Measurements from ENCODE around the gene FXYD6.
"Not testable (repeated sequence)": the region's sequence is repeated elsewhere in the genome, so short reads cannot be mapped to it uniquely, and the experiment has no call there.

Gene FXYD6

GRCh38 chr11:117814766-117815261 is 61.6 kb downstream of the FXYD6 start:
- no peak for DNase-seq

GRCh38 chr11:117814204-117814765 is 62.2 kb downstream of the FXYD6 start:
- DNase-seq: no peak

GRCh38 chr11:117810056-117810451 is 66.4 kb downstream of the FXYD6 start:
- not testable (repeated sequence) for DNase-seq

- DNase-seq: no peak
Measured at GRCh38 chr11:117809236-117810055, 67.0 kb downstream of the FXYD6 start.

- no peak for DNase-seq
Measured at GRCh38 chr11:117808784-117809183, 67.7 kb downstream of the FXYD6 start.

- DNase-seq: no peak
Measured at GRCh38 chr11:117807482-117808327, 68.8 kb downstream of the FXYD6 start.

- DNase-seq: no peak
Measured at GRCh38 chr11:117806846-117807245, 69.6 kb downstream of the FXYD6 start.

- DNase-seq: no peak
Measured at GRCh38 chr11:117805045-117805444, 71.4 kb downstream of the FXYD6 start.

- DNase-seq: no peak
Measured at GRCh38 chr11:117803896-117804295, 72.6 kb downstream of the FXYD6 start.

- no peak for DNase-seq
Measured at GRCh38 chr11:117799634-117800033, 76.8 kb downstream of the FXYD6 start.

GRCh38 chr11:117796872-117797529 is 79.5 kb downstream of the FXYD6 start, which contains the start of gene DSCAML1:
TSS of gene DSCAML1 (minus strand) at chr11:117797216. CDS start at chr11:117797079, 137 bp downstream.
- DNase-seq: no peak

GRCh38 chr11:117796456-117796871 is 80.0 kb downstream of the FXYD6 start:
- DNase-seq: no peak

- DNase-seq: no peak
Measured at GRCh38 chr11:117795638-117796455, 80.6 kb downstream of the FXYD6 start.

- DNase-seq: no peak
Measured at GRCh38 chr11:117794772-117795629, 81.5 kb downstream of the FXYD6 start.

- DNase-seq: no peak
Measured at GRCh38 chr11:117794135-117794534, 82.3 kb downstream of the FXYD6 start.

- DNase-seq: no peak
Measured at GRCh38 chr11:117793583-117793982, 82.9 kb downstream of the FXYD6 start.

GRCh38 chr11:117792992-117793391 is 83.5 kb downstream of the FXYD6 start:
- no peak for DNase-seq

GRCh38 chr11:117792241-117792640 is 84.2 kb downstream of the FXYD6 start:
- no peak for DNase-seq

GRCh38 chr11:117790279-117790678 is 86.2 kb downstream of the FXYD6 start:
- DNase-seq: no peak

- no peak for DNase-seq
Measured at GRCh38 chr11:117789241-117789640, 87.2 kb downstream of the FXYD6 start.
